ENCODE data around the gene AJAP1. TPM values are rescaled to one million over a fixed set of nuclear protein-coding genes. Genes with fewer than 3 reads are reported as not detected.

Gene AJAP1
- total RNA-seq, 1 donor from 2014 or later = 0.46 TPM

- Mint-ChIP-seq H3K4me3 (ENCODE audit: low read depth) (no peak overlapping the region), H3K36me3 (ENCODE audit: insufficient read depth) (no peaks in the 10 kb centered on the region), H3K27me3 (peaks cover 15% of the 10 kb centered on the region), H3K9me3 (ENCODE audit: low read depth) (no peaks in the 10 kb centered on the region), H3K27ac (no peak overlapping the region), H3K4me1 (ENCODE audit: low read depth) (peaks cover 5% of the 10 kb centered on the region)
- DNase-seq (ENCODE audit: low spot score, unreplicated experiment) = no peak
- no peak for TF ChIP-seq CTCF (IDR thresholded peaks at IDR 0.05; ENCODE audit: unreplicated experiment)
These were observed 115.3 kb downstream of the AJAP1 start for GRCh38 chr1:4769516-4770280.

DNA sequence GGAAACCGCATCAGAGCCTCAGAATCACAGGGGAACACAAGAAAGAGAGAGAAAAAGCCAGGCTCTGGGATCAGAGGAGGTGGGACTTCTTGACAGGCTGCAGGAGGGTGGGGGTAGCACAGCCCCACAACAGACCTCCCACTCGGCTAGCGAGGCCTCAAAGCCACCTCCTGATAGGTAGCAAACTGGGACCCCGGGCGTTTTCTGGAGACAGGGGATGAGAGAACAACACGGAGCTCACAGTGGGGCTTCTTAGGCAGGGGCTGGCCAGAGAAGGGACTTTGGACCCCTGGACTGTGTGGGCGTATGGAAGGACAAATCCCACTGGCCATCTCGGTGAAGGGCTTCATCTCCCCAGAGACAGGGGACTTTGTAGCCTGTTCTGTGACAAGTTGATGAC, 116.3 kb downstream of the AJAP1 start:
- Mint-ChIP-seq H3K27me3 (peaks cover 18% of the 10 kb centered on the region), H3K4me1 (ENCODE audit: low read depth) (peaks cover 5% of the 10 kb centered on the region), H3K4me3 (ENCODE audit: low read depth) (no peak overlapping the region), H3K27ac (no peak overlapping the region), H3K36me3 (ENCODE audit: insufficient read depth) (no peaks in the 10 kb centered on the region), H3K9me3 (ENCODE audit: low read depth) (no peaks in the 10 kb centered on the region)
- no peak for TF ChIP-seq CTCF (IDR thresholded peaks at IDR 0.05; ENCODE audit: unreplicated experiment)
- no peak for DNase-seq (ENCODE audit: low spot score, unreplicated experiment)

GRCh38 chr1:4771267-4771666, 116.9 kb downstream of the AJAP1 start:
- DNase-seq (ENCODE audit: low spot score, unreplicated experiment) = no peak
- H3K4me1 Mint-ChIP-seq (ENCODE audit: low read depth) = peaks cover 5% of the 10 kb centered on the region
- TF ChIP-seq CTCF (IDR thresholded peaks at IDR 0.05; ENCODE audit: unreplicated experiment) = no peak
- H3K36me3 Mint-ChIP-seq (ENCODE audit: insufficient read depth) = no peaks in the 10 kb centered on the region
- no peak overlapping the region for H3K4me3 Mint-ChIP-seq (ENCODE audit: low read depth)
- H3K27ac Mint-ChIP-seq = no peak overlapping the region
- no peaks in the 10 kb centered on the region for H3K9me3 Mint-ChIP-seq (ENCODE audit: low read depth)
- H3K27me3 Mint-ChIP-seq = peaks cover 16% of the 10 kb centered on the region

- H3K36me3 Mint-ChIP-seq (ENCODE audit: insufficient read depth) = no peaks in the 10 kb centered on the region
- DNase-seq (ENCODE audit: low spot score, unreplicated experiment) = no peak
- H3K9me3 Mint-ChIP-seq (ENCODE audit: low read depth) = no peaks in the 10 kb centered on the region
- no peak overlapping the region for H3K27ac Mint-ChIP-seq
- H3K4me1 Mint-ChIP-seq (ENCODE audit: low read depth) = peaks cover 5% of the 10 kb centered on the region
- TF ChIP-seq CTCF (IDR thresholded peaks at IDR 0.05; ENCODE audit: unreplicated experiment) = no peak
- peaks cover 15% of the 10 kb centered on the region for H3K27me3 Mint-ChIP-seq
- no peak overlapping the region for H3K4me3 Mint-ChIP-seq (ENCODE audit: low read depth)
These were observed 117.3 kb downstream of the AJAP1 start for GRCh38 chr1:4771721-4772120.

- Mint-ChIP-seq H3K27me3 (peaks cover 15% of the 10 kb centered on the region), H3K4me1 (ENCODE audit: low read depth) (peaks cover 5% of the 10 kb centered on the region), H3K9me3 (ENCODE audit: low read depth) (no peaks in the 10 kb centered on the region), H3K27ac (no peak overlapping the region), H3K4me3 (ENCODE audit: low read depth) (no peak overlapping the region), H3K36me3 (ENCODE audit: insufficient read depth) (no peaks in the 10 kb centered on the region)
- TF ChIP-seq CTCF (IDR thresholded peaks at IDR 0.05; ENCODE audit: unreplicated experiment) = no peak
- DNase-seq (ENCODE audit: low spot score, unreplicated experiment) = no peak
These were observed 118.0 kb downstream of the AJAP1 start for GRCh38 chr1:4772294-4773010.

Measured in progenitor cell of endocrine pancreas (in vitro differentiated cells).